Measurements from ENCODE around the gene XIRP2.

XIRP2 gene

DNA sequence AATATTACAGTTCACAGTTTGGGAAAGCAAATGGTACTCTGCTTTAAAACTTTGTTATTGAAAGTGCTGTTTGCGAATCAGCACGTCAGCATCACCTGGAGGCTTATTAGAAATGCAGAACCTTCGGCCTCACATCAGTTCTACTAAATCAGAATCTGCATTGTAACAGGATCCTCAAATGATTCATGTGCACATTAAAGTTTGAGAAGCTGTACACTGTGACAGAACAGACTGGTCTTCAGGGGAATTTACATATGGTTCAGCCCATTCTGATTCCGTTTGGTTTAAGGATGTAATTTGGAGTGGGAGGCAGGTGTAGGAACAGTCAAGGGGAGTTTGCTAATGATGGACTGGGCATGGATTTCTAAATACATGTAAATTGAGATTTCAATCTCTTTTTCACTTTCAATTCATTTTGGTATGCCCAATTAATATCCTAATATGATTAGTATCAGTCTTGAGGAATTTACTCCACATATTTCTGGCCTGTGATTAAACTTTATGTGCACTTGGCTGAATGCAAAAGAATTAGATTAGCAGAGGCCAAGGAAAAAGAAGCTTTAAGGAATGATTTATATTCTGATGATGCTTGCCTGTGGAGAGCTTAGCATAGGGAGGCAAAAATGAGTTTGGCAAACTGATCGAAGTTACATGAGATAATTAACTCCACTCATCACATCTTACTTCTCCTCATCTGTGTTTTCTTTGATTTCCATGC lies 248.8 kb downstream of the XIRP2 start:
- DNase-seq = no peak

DNA sequence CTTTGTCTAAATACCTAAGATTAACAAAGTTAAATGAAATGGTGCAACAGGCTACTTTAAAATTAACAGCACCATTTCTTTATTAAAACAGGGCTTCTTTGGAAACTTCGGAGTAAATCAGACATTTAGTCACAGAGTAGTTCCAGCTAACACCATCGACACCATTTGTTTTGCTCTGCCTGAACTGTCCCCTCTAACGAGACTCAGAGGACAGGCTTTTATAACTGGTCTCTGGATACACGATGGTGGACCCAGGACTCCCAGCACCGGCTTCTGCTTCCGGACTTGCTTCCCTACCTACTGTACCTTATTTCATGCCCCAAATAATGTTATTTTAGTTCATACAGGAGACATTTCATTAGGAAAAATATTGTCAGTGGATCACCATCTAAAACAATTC lies 252.1 kb downstream of the XIRP2 start:
- DNase-seq = no peak

- DNase-seq = no peak
These were observed 252.5 kb downstream of the XIRP2 start for GRCh38 chr2:167140767-167141166.

GRCh38 chr2:167142554-167142953 lies 254.3 kb downstream of the XIRP2 start:
- DNase-seq = no peak

DNA sequence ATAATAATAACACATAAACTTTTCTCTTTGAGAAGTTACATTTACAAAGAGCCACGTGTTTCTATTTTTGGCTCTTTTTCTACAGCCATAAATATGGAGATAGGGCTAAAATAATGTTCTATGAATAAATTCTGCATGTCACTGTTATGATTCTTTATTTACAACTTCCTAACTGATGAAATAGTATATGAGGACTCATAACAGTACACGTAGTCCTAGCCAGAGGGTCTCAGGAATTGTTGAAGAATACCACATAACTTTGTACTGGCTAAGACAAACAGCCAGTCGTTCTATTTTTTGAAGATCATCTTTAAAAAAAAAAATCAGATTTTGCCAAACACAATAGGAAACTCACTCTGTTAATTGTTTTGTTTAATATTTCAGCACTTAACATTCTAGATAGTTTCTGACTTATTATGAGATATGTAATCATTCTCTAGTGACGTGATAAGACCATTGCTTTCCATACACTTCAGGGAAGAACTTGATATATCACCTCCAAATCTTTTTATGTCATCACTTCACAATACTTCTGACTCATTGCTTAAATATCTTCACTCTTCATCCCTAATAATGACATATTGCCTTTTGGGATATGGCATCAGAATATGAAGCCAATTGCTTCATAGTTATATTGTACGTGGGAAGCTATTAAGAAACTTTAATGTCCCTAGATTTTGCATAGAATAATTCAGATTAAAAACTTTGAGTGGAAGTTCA lies 256.1 kb downstream of the XIRP2 start:
- no peak for DNase-seq

- DNase-seq = no peak
These were observed 259.1 kb downstream of the XIRP2 start for GRCh38 chr2:167147271-167147941.

- no peak for DNase-seq
These were observed 263.6 kb downstream of the XIRP2 start for GRCh38 chr2:167151894-167152293.

GRCh38 chr2:167157523-167157922 lies 269.2 kb downstream of the XIRP2 start:
- DNase-seq = no peak

DNA sequence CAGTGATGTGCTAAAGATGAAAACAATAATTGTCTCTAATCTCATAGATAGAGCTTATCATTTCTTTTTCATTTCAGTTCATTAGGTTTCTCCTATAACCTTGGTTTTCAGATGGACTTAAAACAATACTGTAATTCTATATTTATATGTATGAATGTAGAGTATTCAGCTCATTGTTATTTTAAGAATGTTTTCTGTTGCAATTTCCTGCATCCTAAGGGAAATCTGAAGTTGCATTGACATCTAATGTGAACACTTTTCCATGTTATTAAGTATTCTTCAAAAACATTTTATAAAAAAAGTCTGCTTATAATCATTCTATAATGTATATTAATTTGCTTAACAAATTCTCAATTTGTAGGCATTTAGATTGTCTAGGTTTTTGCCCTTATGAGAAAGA lies 288.9 kb downstream of the XIRP2 start:
- no peak for DNase-seq

DNA sequence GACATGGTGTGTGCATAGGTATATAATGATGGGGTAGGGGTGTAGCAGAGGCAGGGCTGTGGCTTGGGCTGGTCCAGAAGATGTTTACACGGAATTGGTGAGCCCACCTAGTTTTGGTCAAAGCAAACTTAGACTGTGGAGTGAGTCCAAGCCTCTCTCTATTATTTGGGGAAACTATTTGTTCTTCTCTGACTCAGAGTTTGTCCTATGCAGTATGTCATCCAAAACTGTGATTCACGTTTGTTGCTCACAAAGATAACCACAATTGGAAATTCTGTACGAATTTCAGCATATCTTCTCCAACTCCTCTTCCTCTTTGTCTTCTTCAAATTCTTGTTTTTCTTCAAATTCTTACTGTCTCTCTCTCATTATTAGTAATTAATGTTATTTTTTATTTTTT lies 292.9 kb downstream of the XIRP2 start:
- no peak for DNase-seq

DNA sequence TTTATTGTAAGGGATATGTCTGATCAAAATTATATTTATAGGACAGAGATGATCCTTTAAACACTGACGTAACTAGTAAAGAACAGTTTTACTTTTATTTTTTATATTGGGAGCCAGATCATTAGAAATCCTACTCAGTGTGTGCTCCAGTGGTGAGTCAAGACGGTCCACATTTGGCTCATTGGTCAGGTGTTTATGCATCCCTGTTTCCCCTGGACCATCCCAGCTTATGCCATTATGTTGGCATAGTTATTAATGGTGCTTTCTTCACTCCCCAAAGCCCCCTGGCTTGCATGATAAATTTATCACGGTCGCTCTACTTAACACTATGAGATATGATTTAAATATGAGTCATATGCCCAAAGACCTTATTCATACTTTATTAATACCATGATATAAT lies 293.4 kb downstream of the XIRP2 start:
- no peak for DNase-seq

- no peak for DNase-seq
These were observed 294.1 kb downstream of the XIRP2 start for GRCh38 chr2:167182403-167182802.

- no peak for DNase-seq
These were observed 295.7 kb downstream of the XIRP2 start for GRCh38 chr2:167183931-167184330.

DNA sequence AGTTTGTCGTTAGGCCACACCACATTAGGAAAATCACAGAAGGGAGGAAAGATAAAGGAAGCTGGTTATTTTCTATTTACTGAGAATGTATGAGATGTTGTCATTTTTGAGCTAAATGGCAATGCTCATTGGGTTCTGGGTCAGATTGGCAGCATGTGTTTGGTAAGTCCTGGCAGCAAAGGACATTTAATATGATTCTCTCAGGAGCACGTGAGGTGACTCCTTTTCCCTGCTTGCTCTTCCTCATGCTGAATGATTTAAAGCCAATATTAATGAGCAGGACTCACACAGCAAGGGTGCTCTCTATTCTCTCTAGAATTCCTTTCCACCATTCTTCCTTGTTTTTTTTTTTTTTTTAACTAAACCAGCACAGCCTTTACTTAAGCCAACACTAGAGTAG lies 298.2 kb downstream of the XIRP2 start:
- no peak for DNase-seq

DNA sequence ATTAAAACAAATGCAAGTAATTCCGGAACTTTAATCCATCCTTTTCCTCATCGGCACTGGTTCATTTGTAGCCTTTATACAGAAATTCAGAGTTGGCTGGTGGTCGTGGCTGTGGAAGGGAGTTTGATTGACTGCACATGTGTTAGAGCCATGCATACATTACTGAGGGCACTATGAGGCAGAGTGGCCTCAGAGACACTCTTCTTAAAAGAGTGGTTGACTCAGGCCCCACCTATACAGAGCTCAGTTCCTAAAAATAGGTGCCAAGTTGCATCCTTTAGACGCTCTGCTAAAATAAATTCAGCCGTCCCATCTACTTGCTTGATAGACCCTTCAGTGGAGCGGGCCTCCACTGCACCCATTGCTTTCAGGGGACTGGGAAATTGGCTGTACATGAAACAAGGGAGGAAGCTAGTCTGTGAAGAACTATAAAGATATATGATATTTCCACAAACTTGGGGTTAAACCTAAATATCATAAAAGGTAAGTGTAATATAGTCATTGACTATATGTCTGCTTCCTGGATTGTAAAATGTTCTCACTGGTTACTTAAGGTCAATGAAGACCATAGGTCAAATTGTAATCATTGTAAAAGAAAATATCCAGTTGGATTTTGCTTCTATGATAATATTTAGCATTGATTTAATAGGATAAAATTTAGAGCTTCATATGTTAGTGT lies 298.9 kb downstream of the XIRP2 start:
- DNase-seq = no peak

- DNase-seq = no peak
These were observed 300.0 kb downstream of the XIRP2 start for GRCh38 chr2:167187978-167188967.

- no peak for DNase-seq
These were observed 301.8 kb downstream of the XIRP2 start for GRCh38 chr2:167190053-167190452.

- DNase-seq = no peak
These were observed 303.3 kb downstream of the XIRP2 start for GRCh38 chr2:167191588-167191987.

DNA sequence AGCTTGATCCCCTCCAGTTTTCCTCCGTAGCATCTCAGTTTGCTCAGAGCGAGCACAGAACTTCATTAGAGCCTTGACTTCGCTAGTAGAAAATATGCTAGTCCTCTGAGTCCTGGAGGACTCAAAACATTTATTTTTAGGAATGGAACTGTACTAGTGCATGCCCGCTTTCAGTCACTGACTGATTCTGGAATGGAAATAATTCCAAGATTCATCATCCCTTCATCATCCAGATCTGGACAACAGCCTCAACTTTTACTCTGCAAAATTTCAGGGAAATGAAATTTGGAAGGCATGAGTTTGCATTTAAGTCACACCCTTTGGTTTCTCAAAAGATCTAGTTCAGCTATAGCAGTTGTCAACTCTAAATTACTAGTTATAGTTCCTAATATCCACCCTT lies 304.6 kb downstream of the XIRP2 start:
- DNase-seq = no peak

DNA sequence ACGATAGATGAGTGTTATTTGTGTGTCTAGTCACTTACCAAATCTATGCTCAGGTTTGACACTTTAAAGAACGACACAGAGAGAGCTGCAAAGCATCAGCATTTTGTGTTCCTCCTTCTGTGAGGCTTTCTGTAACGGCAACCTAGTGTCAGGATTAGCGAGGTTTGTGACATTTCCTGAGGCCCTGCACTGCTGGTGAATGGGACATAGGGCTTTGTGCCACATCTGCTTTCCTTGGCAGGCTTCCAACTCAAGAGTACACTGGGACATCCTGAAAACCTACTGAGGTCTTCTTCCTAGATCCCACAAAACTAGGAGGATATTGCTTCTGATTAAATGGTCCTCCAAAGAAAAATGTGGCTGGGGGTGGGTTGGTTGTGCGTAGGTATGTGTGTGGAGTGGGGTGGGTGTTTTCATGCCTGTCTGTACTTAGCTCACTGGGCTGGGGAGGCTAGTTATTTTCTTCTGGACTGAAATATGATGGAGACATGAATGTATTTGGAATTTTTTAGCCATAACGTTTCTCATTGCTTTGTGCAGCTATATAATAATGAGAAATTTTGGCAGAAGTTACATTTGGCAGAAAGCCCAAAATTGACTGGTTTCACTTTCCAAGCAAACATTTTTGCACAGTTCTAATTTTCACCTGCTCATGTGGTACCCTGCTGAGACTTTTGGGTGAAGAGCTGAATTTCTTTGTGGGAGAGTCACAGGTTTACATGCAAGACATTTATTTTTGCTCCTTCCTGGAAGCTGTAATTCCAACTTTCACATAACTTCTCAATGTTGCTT lies 308.4 kb downstream of the XIRP2 start:
- DNase-seq = no peak

DNA sequence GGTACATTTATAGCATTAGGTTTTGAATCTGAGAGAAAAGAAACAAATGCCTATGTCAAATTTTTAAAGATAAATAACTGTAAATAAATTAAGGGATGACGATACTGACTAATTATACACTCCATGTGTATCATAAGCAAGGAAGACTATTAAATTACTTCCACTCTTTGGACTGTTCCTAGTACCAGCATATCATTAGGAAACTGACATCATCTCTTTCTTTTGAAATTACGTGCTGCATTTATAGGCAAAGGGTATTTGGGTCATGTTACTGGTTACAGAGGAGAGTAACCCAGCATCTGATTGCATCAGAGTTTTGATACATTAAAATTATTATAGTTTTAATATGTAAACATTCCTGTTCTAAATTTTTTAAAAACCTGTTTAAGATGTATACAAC lies 309.7 kb downstream of the XIRP2 start:
- DNase-seq = no peak
